ENCODE data around the gene TLCD1.

DNA sequence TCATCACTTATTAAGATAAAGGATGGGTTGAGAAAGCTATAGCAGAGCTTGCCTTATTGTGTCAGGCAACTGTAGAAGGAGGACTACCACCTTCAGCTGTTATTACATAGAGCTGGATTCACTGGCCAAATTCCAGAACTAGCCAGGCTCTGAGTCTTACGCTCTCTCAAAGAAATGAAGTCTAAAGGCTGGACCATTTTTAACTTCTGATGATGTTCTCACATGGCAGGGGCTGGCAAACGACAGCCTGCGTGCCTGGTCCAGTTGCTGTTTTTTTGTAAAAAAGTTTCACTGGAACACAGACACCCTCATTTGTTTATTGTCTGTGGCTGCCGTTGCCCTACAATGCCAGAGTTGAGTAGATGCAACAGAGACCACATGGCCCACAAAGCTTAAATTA lies 39.0 kb upstream of the TLCD1 start:
- TF ChIP-seq, protein P1, sequence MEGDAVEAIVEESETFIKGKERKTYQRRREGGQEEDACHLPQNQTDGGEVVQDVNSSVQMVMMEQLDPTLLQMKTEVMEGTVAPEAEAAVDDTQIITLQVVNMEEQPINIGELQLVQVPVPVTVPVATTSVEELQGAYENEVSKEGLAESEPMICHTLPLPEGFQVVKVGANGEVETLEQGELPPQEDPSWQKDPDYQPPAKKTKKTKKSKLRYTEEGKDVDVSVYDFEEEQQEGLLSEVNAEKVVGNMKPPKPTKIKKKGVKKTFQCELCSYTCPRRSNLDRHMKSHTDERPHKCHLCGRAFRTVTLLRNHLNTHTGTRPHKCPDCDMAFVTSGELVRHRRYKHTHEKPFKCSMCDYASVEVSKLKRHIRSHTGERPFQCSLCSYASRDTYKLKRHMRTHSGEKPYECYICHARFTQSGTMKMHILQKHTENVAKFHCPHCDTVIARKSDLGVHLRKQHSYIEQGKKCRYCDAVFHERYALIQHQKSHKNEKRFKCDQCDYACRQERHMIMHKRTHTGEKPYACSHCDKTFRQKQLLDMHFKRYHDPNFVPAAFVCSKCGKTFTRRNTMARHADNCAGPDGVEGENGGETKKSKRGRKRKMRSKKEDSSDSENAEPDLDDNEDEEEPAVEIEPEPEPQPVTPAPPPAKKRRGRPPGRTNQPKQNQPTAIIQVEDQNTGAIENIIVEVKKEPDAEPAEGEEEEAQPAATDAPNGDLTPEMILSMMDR (conservative IDR thresholded peaks at IDR 0.05; ENCODE audit: low read length) = no peak
- TF ChIP-seq EZH2phosphoT487 (IDR thresholded peaks at IDR 0.05; ENCODE audit: borderline replicate concordance) = no peak

All from Loucy (cell line).